ENCODE measurements around the gene DGKB. TPM values are rescaled to one million over a fixed set of nuclear protein-coding genes. Genes with fewer than 3 reads are reported as not detected.
A peak's percentile ranks its signal among the peaks of the same experiment; 100 is the strongest.

DGKB gene
- total RNA-seq, 1 donor from 2014 or later = 5.5 TPM

DNA sequence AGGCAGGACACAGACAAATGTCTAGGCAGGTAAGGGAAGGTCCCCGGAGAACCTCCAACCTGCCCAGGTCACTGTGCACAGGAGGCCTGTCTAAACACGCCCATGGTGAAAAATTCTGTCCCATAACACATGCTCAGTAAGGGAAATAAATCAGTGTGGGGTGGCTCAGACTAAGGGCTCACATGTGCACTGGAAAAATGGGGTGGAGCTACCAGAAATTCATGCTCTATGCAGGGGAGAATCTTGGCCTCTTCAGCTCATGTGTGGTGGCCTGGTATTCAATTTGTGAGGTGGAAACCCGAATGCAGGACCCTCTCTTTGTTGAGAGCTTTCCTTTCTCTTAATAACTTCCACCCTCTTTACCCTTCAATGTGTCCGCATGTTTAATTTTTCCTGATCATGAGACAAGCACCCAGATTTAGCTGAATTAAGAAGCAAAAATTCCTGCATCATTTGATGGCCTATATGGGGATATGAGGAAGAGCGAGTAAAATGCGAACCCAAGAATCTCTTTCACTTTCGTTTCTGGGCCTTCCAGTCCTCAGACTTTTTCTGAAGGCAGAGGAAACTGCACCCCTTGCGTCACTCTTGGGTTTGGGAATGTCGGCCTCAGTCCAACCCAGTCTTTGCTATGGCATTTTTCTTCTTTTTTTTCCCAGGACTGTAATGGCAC, 163.2 kb downstream of the DGKB start:
- Histone ChIP-seq H3K9me3 (ENCODE audit: low read depth) (peaks cover 17% of the 10 kb centered on the region), H3K4me1 (no peaks in the 10 kb centered on the region), H3K4me2 (no peak overlapping the region), H3K9ac (no peak overlapping the region), H3F3A (ENCODE audit: low read depth) (no peaks in the 10 kb centered on the region), H3K79me2 (ENCODE audit: low read depth) (no peaks in the 10 kb centered on the region), H3K36me3 (peaks cover 9% of the 10 kb centered on the region), H4K20me1 (ENCODE audit: low read depth) (no peaks in the 10 kb centered on the region), H3K27ac (no peak overlapping the region), H3K4me3 (no peak overlapping the region), H3K27me3 (no peaks in the 10 kb centered on the region), H2AFZ (replicated peaks) (no peak overlapping the region)
- no peaks in the 10 kb centered on the region for H3K4me1 Mint-ChIP-seq
- H3K36me3 Mint-ChIP-seq = peaks cover 2% of the 10 kb centered on the region
- H3K27ac Mint-ChIP-seq = no peak overlapping the region
- DNase-seq (ENCODE audit: low spot score) = no peak
- H3K4me3 Mint-ChIP-seq = no peak overlapping the region
- peaks cover 2% of the 10 kb centered on the region for H3K27me3 Mint-ChIP-seq (ENCODE audit: insufficient read depth, low read depth)
- TF ChIP-seq, protein P1, sequence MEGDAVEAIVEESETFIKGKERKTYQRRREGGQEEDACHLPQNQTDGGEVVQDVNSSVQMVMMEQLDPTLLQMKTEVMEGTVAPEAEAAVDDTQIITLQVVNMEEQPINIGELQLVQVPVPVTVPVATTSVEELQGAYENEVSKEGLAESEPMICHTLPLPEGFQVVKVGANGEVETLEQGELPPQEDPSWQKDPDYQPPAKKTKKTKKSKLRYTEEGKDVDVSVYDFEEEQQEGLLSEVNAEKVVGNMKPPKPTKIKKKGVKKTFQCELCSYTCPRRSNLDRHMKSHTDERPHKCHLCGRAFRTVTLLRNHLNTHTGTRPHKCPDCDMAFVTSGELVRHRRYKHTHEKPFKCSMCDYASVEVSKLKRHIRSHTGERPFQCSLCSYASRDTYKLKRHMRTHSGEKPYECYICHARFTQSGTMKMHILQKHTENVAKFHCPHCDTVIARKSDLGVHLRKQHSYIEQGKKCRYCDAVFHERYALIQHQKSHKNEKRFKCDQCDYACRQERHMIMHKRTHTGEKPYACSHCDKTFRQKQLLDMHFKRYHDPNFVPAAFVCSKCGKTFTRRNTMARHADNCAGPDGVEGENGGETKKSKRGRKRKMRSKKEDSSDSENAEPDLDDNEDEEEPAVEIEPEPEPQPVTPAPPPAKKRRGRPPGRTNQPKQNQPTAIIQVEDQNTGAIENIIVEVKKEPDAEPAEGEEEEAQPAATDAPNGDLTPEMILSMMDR (IDR thresholded peaks at IDR 0.05) = no peak
- TF ChIP-seq EZH2 (IDR thresholded peaks at IDR 0.05) = no peak
- TF ChIP-seq EZH2phosphoT487 (IDR thresholded peaks at IDR 0.05) = no peak
- peaks cover 32% of the 10 kb centered on the region for H3K9me3 Mint-ChIP-seq

DNA sequence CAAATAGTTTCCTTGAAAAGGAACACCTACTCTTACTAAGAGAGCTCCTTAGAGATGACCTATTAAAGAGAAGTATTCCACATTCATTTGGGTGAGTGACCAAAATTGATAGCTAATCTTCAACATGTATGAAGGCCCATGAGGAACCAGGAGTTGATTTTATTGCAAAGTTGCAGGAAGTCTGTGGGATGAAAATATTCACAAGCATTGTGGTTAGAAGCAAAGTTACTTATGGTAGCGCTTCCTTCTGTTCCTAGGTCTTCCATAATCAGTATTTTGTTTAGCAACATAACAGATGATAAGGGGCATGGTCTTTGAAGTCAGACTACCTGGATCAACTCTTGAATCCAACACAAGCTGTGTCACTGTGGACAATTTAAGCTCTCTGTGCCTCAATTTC, 164.5 kb downstream of the DGKB start:
- Mint-ChIP-seq H3K9me3 (peaks cover 21% of the 10 kb centered on the region), H3K4me1 (no peaks in the 10 kb centered on the region), H3K27me3 (ENCODE audit: insufficient read depth, low read depth) (peaks cover 2% of the 10 kb centered on the region), H3K27ac (no peak overlapping the region), H3K4me3 (no peak overlapping the region), H3K36me3 (peaks cover 2% of the 10 kb centered on the region)
- TF ChIP-seq EZH2phosphoT487 (IDR thresholded peaks at IDR 0.05) (no peak), EZH2 (IDR thresholded peaks at IDR 0.05) (no peak)
- TF ChIP-seq, protein P1 (IDR thresholded peaks at IDR 0.05) = no peak
- Histone ChIP-seq H3K4me2 (no peak overlapping the region), H3K27ac (no peak overlapping the region), H3F3A (ENCODE audit: low read depth) (no peaks in the 10 kb centered on the region), H3K27me3 (no peaks in the 10 kb centered on the region), H3K9ac (no peak overlapping the region), H2AFZ (replicated peaks) (no peak overlapping the region), H3K79me2 (ENCODE audit: low read depth) (no peaks in the 10 kb centered on the region), H3K36me3 (peaks cover 9% of the 10 kb centered on the region), H3K9me3 (ENCODE audit: low read depth) (peaks cover 9% of the 10 kb centered on the region), H3K4me1 (no peaks in the 10 kb centered on the region), H4K20me1 (ENCODE audit: low read depth) (no peaks in the 10 kb centered on the region), H3K4me3 (no peak overlapping the region)
- DNase-seq (ENCODE audit: low spot score) = no peak

DNA sequence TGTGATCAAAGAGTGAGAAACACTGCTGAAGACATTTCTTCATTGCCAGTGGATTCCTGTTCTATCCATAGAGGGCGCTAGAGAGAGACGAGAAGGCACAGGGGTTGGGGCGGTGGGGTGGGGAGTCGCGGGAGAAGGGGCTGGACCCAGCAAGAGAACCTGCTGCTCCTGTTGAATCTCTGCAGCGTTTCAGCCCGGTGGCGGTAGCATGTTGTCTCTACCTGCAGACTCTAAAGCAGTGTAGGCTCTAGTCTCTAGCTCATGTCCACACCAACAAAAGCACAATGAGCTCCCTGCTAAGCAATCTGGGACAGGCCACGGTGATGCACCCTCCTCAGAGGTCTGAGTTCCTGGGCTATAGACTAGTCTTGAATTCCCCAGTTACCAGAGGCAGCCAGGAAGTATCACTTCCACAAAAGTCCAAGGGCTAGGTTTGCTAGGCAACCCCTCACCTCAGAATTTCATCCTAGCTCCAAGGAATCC, 167.7 kb downstream of the DGKB start:
- Histone ChIP-seq H3F3A (ENCODE audit: low read depth) (no peaks in the 10 kb centered on the region), H4K20me1 (ENCODE audit: low read depth) (no peaks in the 10 kb centered on the region), H3K36me3 (no peaks in the 10 kb centered on the region), H3K4me2 (peak overlapping the region; percentile 62), H3K27ac (no peak overlapping the region), H3K9ac (no peak overlapping the region), H3K27me3 (no peaks in the 10 kb centered on the region), H3K79me2 (ENCODE audit: low read depth) (no peaks in the 10 kb centered on the region), H3K4me1 (no peaks in the 10 kb centered on the region), H3K4me3 (peak overlapping the region; percentile 39), H2AFZ (replicated peaks) (peak overlapping the region; percentile 99), H3K9me3 (ENCODE audit: low read depth) (no peaks in the 10 kb centered on the region)
- peak; percentile 83 for DNase-seq (ENCODE audit: low spot score)
- peaks cover 2% of the 10 kb centered on the region for H3K27me3 Mint-ChIP-seq (ENCODE audit: insufficient read depth, low read depth)
- peaks cover 7% of the 10 kb centered on the region for H3K9me3 Mint-ChIP-seq
- H3K4me1 Mint-ChIP-seq = no peaks in the 10 kb centered on the region
- H3K27ac Mint-ChIP-seq = no peak overlapping the region
- H3K4me3 Mint-ChIP-seq = no peak overlapping the region
- H3K36me3 Mint-ChIP-seq = no peaks in the 10 kb centered on the region
- TF ChIP-seq EZH2phosphoT487 (IDR thresholded peaks at IDR 0.05) (no peak), EZH2 (IDR thresholded peaks at IDR 0.05) (no peak)
- TF ChIP-seq, protein P1 (IDR thresholded peaks at IDR 0.05) = peak; percentile 75
